ENCODE data around the gene SMIM36.
"Not testable (repeated sequence)": the region's sequence is repeated elsewhere in the genome, so short reads cannot be mapped to it uniquely, and the experiment has no call there.

SMIM36 gene

GRCh38 chr17:55437159-55437605, 74.1 kb downstream of the SMIM36 start:
- intact Hi-C loops (cut with DNase I): no loop called here
- DNase-seq: peak in 1 of 10 donors; percentile 17

- DNase-seq: no peak
- intact Hi-C loops (cut with DNase I): no loop called here
Observed at GRCh38 chr17:55436224-55437158, 74.8 kb downstream of the SMIM36 start.

- DNase-seq: no peak
- intact Hi-C loops (cut with DNase I): no loop called here
Observed at GRCh38 chr17:55435408-55435807, 75.8 kb downstream of the SMIM36 start.

- intact Hi-C loops (cut with DNase I): no loop called here
- no peak for DNase-seq
Observed at GRCh38 chr17:55434721-55435120, 76.5 kb downstream of the SMIM36 start.

GRCh38 chr17:55433629-55434422, 77.4 kb downstream of the SMIM36 start:
- intact Hi-C loops (cut with DNase I): no loop called here
- no peak for DNase-seq

GRCh38 chr17:55433029-55433628, 78.1 kb downstream of the SMIM36 start:
- intact Hi-C loops (cut with DNase I): no loop called here
- DNase-seq: no peak

- no peak for DNase-seq
- intact Hi-C loops (cut with DNase I): no loop called here
Observed at GRCh38 chr17:55432358-55433028, 78.8 kb downstream of the SMIM36 start.

GRCh38 chr17:55431914-55432313, 79.3 kb downstream of the SMIM36 start:
- DNase-seq; intact Hi-C loops (cut with DNase I): not testable (repeated sequence)

GRCh38 chr17:55430541-55431288, 80.5 kb downstream of the SMIM36 start:
- DNase-seq: no peak
- intact Hi-C loops (cut with DNase I): no loop called here

GRCh38 chr17:55427587-55427882, 83.7 kb downstream of the SMIM36 start:
- no peak for DNase-seq
- intact Hi-C loops (cut with DNase I): no loop called here

GRCh38 chr17:55426851-55427586, 84.2 kb downstream of the SMIM36 start:
- intact Hi-C loops (cut with DNase I): no loop called here
- DNase-seq: no peak

GRCh38 chr17:55424893-55425540, 86.2 kb downstream of the SMIM36 start:
- DNase-seq: no peak
- intact Hi-C loops (cut with DNase I): loop anchor here (5.0 kb wide), 1 partner anchor 87 kb away; the partner anchor contains the start of gene SMIM36

GRCh38 chr17:55423535-55423934, 87.7 kb downstream of the SMIM36 start:
- intact Hi-C loops (cut with DNase I): loop anchor here (5.0 kb wide), 1 partner anchor 89 kb away; the partner anchor contains the start of gene SMIM36
- DNase-seq: no peak

- not testable (repeated sequence) for DNase-seq
- intact Hi-C loops (cut with DNase I): loop anchor here (5.0 kb wide), 1 partner anchor 90 kb away; the partner anchor contains the start of gene SMIM36
Observed at GRCh38 chr17:55422828-55423164, 88.5 kb downstream of the SMIM36 start.

GRCh38 chr17:55421179-55421934, 89.9 kb downstream of the SMIM36 start, which contains the start of gene MMD:
Gene MMD, minus strand, starts transcription at chr17:55421835. Its CDS starts 140 bp downstream, at chr17:55421695.
- intact Hi-C loops (cut with DNase I): loop anchor here (5.0 kb wide), 1 partner anchor 91 kb away; the partner anchor contains the start of gene SMIM36
- peak in 7 of 10 donors; percentile 15 to 86 (median 29) for DNase-seq

GRCh38 chr17:55420776-55421178, 90.5 kb downstream of the SMIM36 start:
- peak; percentile 17 to 92 (median 40) for DNase-seq
- intact Hi-C loops (cut with DNase I): loop anchor here (5.0 kb wide), 1 partner anchor 92 kb away; the partner anchor contains the start of gene SMIM36

GRCh38 chr17:55420067-55420775, 91.0 kb downstream of the SMIM36 start:
- intact Hi-C loops (cut with DNase I): loop anchor here (5.0 kb wide), 1 partner anchor 92 kb away; the partner anchor contains the start of gene SMIM36
- DNase-seq: no peak

Data from posterior cingulate gyrus (tissue), 11 donors.